Effector CD4-positive, alpha-beta T cell (primary cell): Measurements from ENCODE around the gene PYGB.
"Not testable (repeated sequence)": the region's sequence is repeated elsewhere in the genome, so short reads cannot be mapped to it uniquely, and the experiment has no call there.

Source experiments
- DNase-seq: peaks from one replicate; pipeline ENCODE4 v3.0.0-alpha.2; 2020

PYGB gene

GRCh38 chr20:25314497-25315417, 66.9 kb downstream of the PYGB start:
- DNase-seq, result no peak

- DNase-seq, result no peak
These were observed 67.7 kb downstream of the PYGB start for GRCh38 chr20:25315418-25316210.

- no peak for DNase-seq
These were observed 68.8 kb downstream of the PYGB start for GRCh38 chr20:25316506-25317190.

GRCh38 chr20:25317351-25318075, 69.6 kb downstream of the PYGB start:
- no peak for DNase-seq

- no peak for DNase-seq
These were observed 70.8 kb downstream of the PYGB start for GRCh38 chr20:25318471-25319240.

GRCh38 chr20:25319241-25320034, 71.6 kb downstream of the PYGB start:
- DNase-seq, result no peak

GRCh38 chr20:25320035-25320800, 72.3 kb downstream of the PYGB start:
- DNase-seq, result no peak

- no peak for DNase-seq
These were observed 73.5 kb downstream of the PYGB start for GRCh38 chr20:25321262-25321831.

- no peak for DNase-seq
These were observed 74.1 kb downstream of the PYGB start for GRCh38 chr20:25321991-25322390.

- DNase-seq, result no peak
These were observed 75.8 kb downstream of the PYGB start for GRCh38 chr20:25323496-25324246.

- no peak for DNase-seq
These were observed 76.5 kb downstream of the PYGB start for GRCh38 chr20:25324412-25324811.

GRCh38 chr20:25325073-25325472, 77.2 kb downstream of the PYGB start:
- DNase-seq, result no peak

- no peak for DNase-seq
These were observed 78.1 kb downstream of the PYGB start for GRCh38 chr20:25325997-25326396.

- no peak for DNase-seq
These were observed 79.8 kb downstream of the PYGB start for GRCh38 chr20:25327521-25328235.

- DNase-seq, result no peak
These were observed 81.1 kb downstream of the PYGB start for GRCh38 chr20:25328954-25329498.

- not testable (repeated sequence) for DNase-seq
These were observed 87.1 kb downstream of the PYGB start for GRCh38 chr20:25334972-25335371.

- no peak for DNase-seq
These were observed 88.9 kb downstream of the PYGB start for GRCh38 chr20:25336561-25337422.
